ENCODE measurements around the gene ADAMTS12. TPM values are rescaled to one million over a fixed set of nuclear protein-coding genes. Genes with fewer than 3 reads are reported as not detected.

ADAMTS12 gene
- total and polyA plus RNA-seq, 2 donors (not counting 1 experiment from before 2014, with no cell fraction given) = 10.7 to 44.8 TPM

DNA sequence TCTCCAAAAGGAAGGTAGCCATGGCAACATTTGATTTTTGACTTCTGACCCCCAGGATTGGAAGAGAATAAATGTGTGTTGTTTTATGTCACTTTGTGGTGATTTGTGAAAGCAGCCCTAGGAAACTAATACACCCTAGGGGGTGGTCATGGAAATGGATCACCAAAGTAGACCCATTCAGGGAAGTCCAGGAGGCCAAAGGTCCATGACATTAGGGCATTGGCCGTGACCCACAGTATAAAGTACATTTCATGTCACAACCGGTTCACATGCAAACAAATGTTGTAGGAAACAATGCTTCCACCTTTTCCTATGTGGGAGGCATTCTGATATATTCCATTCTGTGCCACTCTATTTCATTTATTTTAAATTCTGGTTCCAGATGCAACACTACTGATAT is 128.4 kb downstream of the ADAMTS12 start:
- DNase-seq (ENCODE audit: low read depth in 2 of 2) = no peak
- H3K4me3 ChIP-seq (replicated peaks in 1 of 4; ENCODE audit: control extremely low read depth in 1 of 4, insufficient read depth in 1 of 4, low read depth in 3 of 4, low read length in 4 of 4) = no peak overlapping the region
- no peak for TF ChIP-seq EZH2 (IDR thresholded peaks at IDR 0.05; ENCODE audit: low read length, missing control alignments)
- TF ChIP-seq, protein P1, sequence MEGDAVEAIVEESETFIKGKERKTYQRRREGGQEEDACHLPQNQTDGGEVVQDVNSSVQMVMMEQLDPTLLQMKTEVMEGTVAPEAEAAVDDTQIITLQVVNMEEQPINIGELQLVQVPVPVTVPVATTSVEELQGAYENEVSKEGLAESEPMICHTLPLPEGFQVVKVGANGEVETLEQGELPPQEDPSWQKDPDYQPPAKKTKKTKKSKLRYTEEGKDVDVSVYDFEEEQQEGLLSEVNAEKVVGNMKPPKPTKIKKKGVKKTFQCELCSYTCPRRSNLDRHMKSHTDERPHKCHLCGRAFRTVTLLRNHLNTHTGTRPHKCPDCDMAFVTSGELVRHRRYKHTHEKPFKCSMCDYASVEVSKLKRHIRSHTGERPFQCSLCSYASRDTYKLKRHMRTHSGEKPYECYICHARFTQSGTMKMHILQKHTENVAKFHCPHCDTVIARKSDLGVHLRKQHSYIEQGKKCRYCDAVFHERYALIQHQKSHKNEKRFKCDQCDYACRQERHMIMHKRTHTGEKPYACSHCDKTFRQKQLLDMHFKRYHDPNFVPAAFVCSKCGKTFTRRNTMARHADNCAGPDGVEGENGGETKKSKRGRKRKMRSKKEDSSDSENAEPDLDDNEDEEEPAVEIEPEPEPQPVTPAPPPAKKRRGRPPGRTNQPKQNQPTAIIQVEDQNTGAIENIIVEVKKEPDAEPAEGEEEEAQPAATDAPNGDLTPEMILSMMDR (conservative IDR thresholded peaks at IDR 0.05 in 1 of 2, IDR thresholded peaks at IDR 0.05 in 1 of 2; ENCODE audit: low read depth in 1 of 2, low read length in 2 of 2) = no peak
- H3K79me2 ChIP-seq (ENCODE audit: control insufficient read depth, insufficient read depth, low read length) = no peaks in the 10 kb centered on the region
- H3K27me3 ChIP-seq (ENCODE audit: control insufficient read depth, insufficient read depth, low read length) = no peaks in the 10 kb centered on the region
- no peaks in the 10 kb centered on the region for H3K4me1 ChIP-seq (ENCODE audit: control insufficient read depth, extremely low read depth, insufficient read depth, low read length)
- no peak overlapping the region for H3K4me2 ChIP-seq (ENCODE audit: extremely low read depth, insufficient read depth, low read length)
- no peaks in the 10 kb centered on the region for H3K36me3 ChIP-seq (ENCODE audit: control insufficient read depth, insufficient read depth, low read length)
- no peaks in the 10 kb centered on the region for H4K20me1 ChIP-seq (ENCODE audit: control insufficient read depth, extremely low read depth, insufficient read depth, low read length)
- H3K9ac ChIP-seq (ENCODE audit: insufficient read depth, low read length) = no peak overlapping the region
- no peaks in the 10 kb centered on the region for H3K9me3 ChIP-seq (ENCODE audit: control insufficient read depth, insufficient read depth, low read depth, low read length)
- H3K27ac ChIP-seq (ENCODE audit: insufficient read depth, low read length) = no peak overlapping the region
- H2AFZ ChIP-seq (ENCODE audit: low read length) = no peak overlapping the region

DNA sequence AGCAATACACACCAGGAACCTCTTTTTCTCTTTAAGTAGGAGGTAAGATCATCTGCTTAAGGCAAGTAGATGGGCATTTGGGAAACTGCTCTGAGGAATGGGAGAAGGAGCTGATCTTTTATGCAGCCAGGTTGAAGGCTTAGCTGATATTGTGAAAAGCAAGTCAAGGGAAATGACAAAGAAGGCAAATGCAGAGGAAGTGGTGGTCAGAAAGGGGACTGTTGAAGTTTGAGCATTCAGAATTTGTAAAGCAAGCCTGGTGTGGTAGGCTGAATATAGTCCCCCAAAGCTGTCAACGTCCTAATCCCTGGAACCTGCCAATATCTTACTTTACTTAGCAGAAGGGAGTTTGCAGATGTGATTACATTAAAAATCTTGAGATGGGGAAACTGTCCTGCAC is 128.9 kb downstream of the ADAMTS12 start:
- Histone ChIP-seq H3K4me2 (ENCODE audit: extremely low read depth, insufficient read depth, low read length) (no peak overlapping the region), H3K27me3 (ENCODE audit: control insufficient read depth, insufficient read depth, low read length) (no peaks in the 10 kb centered on the region)

DNA sequence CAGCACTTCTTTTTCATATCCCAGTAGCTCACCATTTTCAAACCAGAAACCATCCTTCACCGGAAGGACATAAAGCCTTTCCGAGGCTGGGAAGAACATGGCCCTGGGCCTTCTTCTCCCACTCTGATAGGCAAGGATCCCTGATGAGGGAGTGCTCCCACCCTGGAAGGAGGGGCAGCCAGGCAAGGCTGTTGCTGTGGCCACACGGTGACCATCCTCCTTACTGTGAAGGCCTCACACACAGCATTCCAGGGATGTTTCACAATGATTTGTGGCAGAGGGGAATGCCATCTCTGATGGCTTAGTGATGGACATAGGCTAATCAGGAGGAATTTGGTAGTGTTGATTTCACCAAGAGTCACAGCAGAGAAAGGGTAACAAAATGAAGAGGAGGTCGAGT is 130.7 kb downstream of the ADAMTS12 start:
- no peaks in the 10 kb centered on the region for H4K20me1 ChIP-seq (ENCODE audit: control insufficient read depth, extremely low read depth, insufficient read depth, low read length)
- H2AFZ ChIP-seq (ENCODE audit: low read length) = no peak overlapping the region
- no peaks in the 10 kb centered on the region for H3K79me2 ChIP-seq (ENCODE audit: control insufficient read depth, insufficient read depth, low read length)
- no peaks in the 10 kb centered on the region for H3K36me3 ChIP-seq (ENCODE audit: control insufficient read depth, insufficient read depth, low read length)
- no peak overlapping the region for H3K4me3 ChIP-seq (replicated peaks in 1 of 4; ENCODE audit: control extremely low read depth in 1 of 4, insufficient read depth in 1 of 4, low read depth in 3 of 4, low read length in 4 of 4)
- H3K27ac ChIP-seq (ENCODE audit: insufficient read depth, low read length) = no peak overlapping the region
- no peak overlapping the region for H3K9ac ChIP-seq (ENCODE audit: insufficient read depth, low read length)
- no peaks in the 10 kb centered on the region for H3K9me3 ChIP-seq (ENCODE audit: control insufficient read depth, insufficient read depth, low read depth, low read length)
- no peak overlapping the region for H3K4me2 ChIP-seq (ENCODE audit: extremely low read depth, insufficient read depth, low read length)
- H3K4me1 ChIP-seq (ENCODE audit: control insufficient read depth, extremely low read depth, insufficient read depth, low read length) = no peaks in the 10 kb centered on the region
- no peaks in the 10 kb centered on the region for H3K27me3 ChIP-seq (ENCODE audit: control insufficient read depth, insufficient read depth, low read length)
- DNase-seq (ENCODE audit: low read depth in 2 of 2) = peak in 1 of 2 donors; percentile 75
- no peak for TF ChIP-seq EZH2 (IDR thresholded peaks at IDR 0.05; ENCODE audit: low read length, missing control alignments)
- TF ChIP-seq, protein P1 (conservative IDR thresholded peaks at IDR 0.05 in 1 of 2, IDR thresholded peaks at IDR 0.05 in 1 of 2; ENCODE audit: low read depth in 1 of 2, low read length in 2 of 2) = no peak

More for the DNA sequence above, 128.9 kb downstream of the ADAMTS12 start:
- H3K36me3 ChIP-seq (ENCODE audit: control insufficient read depth, insufficient read depth, low read length) = no peaks in the 10 kb centered on the region
- no peak overlapping the region for H3K9ac ChIP-seq (ENCODE audit: insufficient read depth, low read length)
- H3K9me3 ChIP-seq (ENCODE audit: control insufficient read depth, insufficient read depth, low read depth, low read length) = no peaks in the 10 kb centered on the region
- H3K79me2 ChIP-seq (ENCODE audit: control insufficient read depth, insufficient read depth, low read length) = no peaks in the 10 kb centered on the region
- H3K4me3 ChIP-seq (replicated peaks in 1 of 4; ENCODE audit: control extremely low read depth in 1 of 4, insufficient read depth in 1 of 4, low read depth in 3 of 4, low read length in 4 of 4) = no peak overlapping the region
- H2AFZ ChIP-seq (ENCODE audit: low read length) = no peak overlapping the region
- H3K27ac ChIP-seq (ENCODE audit: insufficient read depth, low read length) = no peak overlapping the region
- no peak for TF ChIP-seq EZH2 (IDR thresholded peaks at IDR 0.05; ENCODE audit: low read length, missing control alignments)
- TF ChIP-seq, protein P1 (conservative IDR thresholded peaks at IDR 0.05 in 1 of 2, IDR thresholded peaks at IDR 0.05 in 1 of 2; ENCODE audit: low read depth in 1 of 2, low read length in 2 of 2) = no peak
- no peaks in the 10 kb centered on the region for H4K20me1 ChIP-seq (ENCODE audit: control insufficient read depth, extremely low read depth, insufficient read depth, low read length)
- no peaks in the 10 kb centered on the region for H3K4me1 ChIP-seq (ENCODE audit: control insufficient read depth, extremely low read depth, insufficient read depth, low read length)
- no peak for DNase-seq (ENCODE audit: low read depth in 2 of 2)
